GF-D8 (cell line): ENCODE measurements around the gene TRPM3.
"Not testable (repeated sequence)": the region's sequence is repeated elsewhere in the genome, so short reads cannot be mapped to it uniquely, and the experiment has no call there.

ENCODE experiments used
- DNase-seq: peaks from one replicate; lab custom pipeline; 2025; lab: John Stamatoyannopoulos, UW

TRPM3 gene

DNA sequence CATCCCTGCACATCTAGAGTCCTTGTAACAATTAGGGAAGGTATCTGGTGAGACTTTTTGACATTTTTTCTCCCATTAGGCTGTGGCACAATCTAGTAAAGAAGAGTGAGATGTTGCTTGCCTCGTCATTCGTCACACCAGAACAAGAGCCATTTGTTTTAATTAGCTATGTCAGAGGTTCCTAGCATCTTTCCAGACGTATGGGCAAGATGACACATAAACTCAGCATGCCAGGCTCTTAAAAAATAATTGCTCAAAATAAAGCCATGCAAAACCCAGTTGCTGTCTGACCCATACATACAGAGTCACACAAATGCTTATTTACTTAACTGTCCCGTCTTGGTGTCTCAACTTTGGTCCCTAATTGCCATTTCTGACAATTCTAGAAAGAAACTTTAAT, 125.9 kb downstream of the TRPM3 start:
- no peak for DNase-seq

DNA sequence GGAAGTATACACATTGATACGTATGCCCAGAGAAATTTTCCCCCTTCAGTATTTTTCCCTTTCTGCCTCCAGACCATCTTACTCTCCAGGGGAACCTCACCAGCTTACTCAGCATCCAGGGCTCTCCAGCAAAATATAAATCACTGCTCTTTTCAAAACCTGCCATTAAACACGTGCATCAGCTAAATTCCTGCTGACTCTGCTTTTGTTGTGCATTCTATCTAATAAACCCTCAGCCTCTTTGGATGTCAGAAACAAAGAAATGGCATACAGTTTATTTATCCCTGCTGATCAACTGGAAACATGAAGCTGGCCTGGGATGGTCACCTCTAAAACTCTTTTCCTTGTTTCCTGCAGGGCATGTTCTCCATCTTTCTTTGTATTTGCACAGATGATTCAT, 126.8 kb downstream of the TRPM3 start:
- no peak for DNase-seq

DNA sequence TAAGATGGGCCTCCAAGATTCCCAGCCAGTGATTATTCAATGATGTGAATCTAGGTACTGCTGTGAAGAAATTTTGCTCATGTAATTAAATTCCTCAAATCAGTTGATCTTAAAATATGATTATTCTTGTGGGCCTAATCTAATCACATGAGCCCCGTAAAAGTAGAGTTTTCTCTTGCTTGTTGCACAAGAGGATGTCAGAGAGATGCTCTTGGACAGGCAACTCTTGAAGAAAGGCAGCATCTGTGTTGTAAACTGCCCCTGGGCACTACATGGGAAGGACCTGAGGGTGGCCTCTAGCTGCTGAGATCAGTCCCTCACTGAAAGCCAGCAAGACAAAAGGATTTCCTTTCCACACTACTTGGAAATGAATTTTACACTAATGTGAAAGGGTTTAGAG, 132.9 kb downstream of the TRPM3 start:
- DNase-seq: no peak

DNA sequence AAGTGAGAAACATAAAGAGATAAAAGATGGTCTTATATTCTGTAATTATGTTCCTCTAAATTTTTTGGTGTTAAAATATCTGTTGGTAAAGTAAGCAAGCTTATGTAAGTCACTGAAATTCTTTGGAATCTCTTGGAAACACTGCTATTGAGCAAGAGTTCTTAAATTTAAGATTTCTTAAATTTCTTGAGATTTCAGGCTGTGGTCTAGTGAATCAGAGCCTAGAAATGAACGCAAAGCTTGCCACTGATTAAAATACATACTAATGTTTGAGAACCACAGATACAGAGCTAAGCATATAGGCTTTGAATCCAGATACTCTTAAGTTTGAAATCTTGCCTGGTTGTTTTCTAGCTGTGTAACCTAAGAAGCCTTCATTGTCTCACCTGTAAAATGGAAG, 133.4 kb downstream of the TRPM3 start:
- DNase-seq: no peak

DNA sequence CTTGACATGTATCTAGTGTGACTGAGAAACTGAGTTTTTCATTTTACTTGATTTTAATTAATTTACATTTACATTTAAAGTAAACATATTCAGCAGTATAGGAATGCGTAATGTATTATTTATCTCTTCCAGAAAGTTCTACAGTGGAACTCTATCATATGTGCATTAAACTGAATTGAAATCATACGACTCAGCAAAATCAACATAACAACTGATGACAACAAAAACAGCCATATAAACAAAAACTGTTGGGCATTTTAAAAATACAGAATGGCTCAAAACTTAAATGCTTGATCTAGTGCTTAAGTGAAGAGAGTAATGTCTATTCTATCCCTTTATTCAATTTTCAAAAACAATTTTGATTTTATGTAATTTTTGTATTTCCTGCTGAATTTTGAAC, 134.4 kb downstream of the TRPM3 start:
- DNase-seq: no peak

DNA sequence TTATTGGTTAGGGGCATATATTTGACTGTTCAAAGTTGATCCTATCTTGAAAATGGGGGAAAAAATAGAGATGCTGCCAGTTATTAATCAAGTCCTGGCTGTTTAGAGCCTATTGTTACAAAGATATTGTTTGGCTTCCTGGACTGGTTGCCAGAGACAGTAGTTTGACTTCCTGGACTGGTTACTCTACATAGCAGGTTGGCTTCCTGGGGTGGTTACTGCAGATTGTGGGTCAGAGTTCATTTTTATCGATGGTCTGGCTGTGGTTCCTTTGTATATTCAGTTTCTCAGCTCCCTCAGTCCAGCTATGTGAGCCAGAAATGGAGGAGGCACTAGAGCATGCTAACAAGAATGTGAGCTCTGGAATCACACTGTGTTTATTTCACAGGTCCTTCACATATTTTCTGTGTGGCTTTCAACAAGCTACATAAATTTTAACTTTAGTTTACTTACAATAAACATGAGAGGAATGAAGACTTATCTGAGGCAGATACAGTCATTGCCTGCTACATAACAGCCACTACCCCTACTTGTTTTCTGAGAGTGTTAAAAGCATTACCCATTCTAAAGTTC, 137.6 kb downstream of the TRPM3 start:
- no peak for DNase-seq

DNA sequence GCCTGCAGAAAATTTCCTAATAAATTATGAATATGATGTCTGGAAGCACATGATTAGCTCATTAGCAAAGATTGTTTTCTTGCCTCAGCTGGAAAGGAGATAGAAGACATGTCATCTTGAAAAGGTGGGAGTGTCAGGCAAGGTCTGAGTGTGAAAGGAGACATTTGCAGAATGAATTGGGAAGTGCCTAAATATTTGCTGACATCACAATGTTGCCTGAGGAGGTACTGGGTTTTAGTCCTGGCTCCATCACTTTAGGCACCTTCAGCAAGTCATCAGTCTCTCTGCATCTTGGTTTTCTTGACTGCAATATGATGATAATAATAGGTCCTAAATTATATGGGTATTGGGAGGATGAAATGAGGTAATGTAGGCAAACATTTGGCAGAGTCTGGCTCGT, 140.1 kb downstream of the TRPM3 start:
- DNase-seq: no peak

DNA sequence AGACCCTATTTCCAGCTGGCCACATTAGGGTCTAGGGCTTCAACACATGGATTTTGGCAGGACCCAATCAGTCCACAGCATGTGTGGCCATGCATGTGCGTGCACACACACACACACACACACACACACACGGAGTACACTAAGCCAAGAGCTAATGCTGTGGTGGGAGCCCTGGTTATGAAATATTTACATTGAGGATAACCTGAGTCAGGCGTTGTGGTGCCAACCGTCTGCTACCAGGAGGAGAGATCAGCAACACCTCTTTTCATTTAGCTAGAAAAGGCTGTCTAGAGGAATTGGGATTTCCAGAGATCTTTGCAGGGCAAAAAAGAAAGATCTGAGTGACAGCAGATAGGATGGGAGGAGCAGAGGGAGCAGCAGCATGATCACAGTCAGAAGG, 141.5 kb downstream of the TRPM3 start:
- DNase-seq: no peak

DNA sequence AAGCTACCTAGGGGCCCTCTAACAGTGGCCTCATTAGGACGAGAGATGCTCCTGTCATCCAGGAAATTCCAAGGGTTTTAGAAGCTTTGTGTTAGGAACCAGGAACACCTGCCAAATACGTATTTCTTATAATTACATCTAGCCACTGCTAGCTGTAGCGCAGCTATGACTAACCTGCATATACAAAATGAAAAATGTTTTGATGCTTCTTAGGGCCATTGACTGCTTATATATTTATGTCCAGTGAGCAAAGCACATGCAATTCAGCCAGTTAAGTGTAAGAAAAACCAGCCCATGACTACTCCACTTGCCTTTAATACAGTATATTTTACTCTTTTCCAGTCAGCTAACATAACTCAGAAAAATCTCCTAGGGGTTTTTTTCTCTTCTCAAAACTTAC, 143.3 kb downstream of the TRPM3 start:
- DNase-seq: no peak

DNA sequence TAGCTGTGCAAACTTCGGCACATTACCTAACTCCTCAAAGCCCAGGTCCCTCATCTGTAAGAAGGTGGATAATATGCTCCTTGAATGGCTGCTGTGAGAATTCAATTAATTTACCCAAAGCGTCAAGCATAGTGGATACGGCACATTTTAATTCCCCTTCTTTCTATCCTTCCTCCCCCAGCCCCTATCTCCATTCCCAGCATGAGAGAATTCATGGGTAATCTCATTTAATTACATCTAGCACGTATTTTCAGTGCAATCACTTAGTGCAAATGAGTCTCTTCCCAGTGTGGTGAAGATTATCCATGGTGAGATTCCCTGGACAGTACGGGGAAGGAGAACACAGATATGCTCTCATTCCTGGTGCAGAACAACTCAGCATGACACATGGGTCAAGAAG, 145.6 kb downstream of the TRPM3 start:
- no peak for DNase-seq

DNA sequence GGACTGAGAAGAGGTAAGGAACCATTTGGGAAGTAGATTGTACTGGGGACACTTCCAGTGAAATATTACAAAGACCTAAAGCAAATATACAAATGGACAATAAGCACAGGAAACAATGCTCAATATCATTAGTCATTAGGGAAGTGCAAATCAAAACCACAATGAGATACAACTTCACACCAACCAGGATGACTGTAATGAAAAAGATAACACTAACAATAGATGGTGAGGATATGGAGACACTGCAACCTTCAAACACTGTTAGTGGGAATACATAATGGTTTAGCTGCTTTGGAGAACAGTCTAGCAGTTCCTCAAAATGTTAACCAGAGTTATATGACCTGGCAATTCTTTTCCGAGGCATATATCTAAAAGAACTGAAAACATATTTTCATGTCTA, 149.7 kb downstream of the TRPM3 start:
- DNase-seq: no peak

DNA sequence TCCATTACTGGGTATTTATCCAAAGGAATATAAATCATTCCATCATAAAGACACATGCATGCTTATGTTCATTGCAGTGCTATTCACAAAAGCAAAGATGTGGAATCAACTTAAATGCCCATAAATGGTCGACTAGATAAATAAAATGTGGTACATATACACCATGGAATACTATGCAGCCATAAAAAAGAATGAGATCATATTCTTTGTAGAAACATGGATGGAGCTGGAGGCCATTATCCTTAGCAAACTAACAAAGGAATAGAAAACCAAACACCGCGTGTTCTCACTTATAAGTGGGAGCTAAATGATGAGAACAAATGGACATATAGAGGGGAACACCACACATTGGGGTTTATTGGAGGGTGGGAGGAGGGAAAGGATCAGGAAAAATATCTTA, 155.0 kb downstream of the TRPM3 start:
- DNase-seq: not testable (repeated sequence)

DNA sequence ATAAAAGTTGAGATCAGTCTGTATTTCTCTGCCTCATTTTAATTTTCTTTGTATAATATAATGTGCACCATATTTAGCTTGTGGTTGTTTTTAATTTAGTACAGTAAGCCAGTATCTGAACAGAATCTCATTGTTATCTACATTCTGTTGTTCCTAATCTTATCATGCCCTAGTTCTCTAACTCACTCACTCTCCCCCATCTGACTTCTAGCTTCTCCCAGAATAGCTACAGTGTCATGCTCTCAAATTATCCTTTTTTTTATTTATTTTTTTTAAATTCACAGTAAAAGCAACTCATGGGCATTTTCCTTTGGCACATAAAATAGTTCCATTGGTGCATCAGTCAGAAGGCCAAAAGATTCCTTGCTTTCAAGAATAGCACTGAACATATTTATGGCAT, 156.6 kb downstream of the TRPM3 start:
- no peak for DNase-seq

DNA sequence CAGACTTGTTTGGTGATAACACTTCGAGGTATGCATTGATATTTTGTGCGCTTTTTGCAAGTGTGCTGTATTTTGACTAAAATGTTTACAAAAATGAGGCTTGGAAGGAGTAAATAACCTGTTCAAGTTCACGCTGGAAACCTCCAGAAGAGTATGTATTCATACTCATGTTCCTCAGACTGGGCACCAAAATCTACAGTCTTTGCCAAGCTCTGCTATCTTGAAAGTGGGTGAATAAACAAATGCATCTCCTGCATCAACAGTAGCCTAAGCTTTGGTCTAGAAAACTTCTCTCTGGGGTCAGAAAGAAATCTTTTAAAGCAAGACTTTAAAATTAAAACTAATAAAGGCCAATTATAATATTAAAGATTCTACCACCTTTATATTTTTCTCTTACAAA, 157.9 kb downstream of the TRPM3 start:
- DNase-seq: no peak

DNA sequence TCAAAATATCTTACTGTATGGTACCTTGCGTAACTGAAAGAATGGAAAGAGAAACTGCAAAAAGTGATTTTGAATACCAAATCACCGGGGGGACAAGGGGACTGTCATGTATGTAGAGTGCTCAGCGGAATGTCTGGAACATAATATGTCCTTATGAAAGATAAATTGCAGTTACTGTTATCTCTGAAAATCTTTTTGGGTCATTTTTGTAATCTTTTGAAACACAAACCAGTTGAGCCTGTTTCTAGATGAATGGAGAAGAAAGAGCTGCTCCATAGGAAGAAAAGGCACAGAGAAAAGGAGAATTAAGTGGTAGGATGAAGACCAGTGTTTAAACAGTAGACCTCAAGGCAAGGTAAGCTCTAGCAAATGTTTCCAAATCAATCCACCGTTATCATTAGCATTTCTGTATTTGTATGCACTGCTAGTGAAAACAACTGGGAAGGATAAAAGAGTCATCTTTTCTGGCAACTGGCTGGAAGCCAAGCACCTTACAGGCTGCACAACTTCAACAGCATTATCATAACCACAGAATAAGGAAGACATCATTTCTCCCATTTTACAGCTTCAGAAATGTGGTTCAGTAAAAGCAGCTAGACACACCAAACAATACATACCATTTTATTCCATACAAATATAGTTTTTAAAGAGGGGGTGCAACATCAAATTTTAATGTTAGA, 158.5 kb downstream of the TRPM3 start:
- DNase-seq: no peak

DNA sequence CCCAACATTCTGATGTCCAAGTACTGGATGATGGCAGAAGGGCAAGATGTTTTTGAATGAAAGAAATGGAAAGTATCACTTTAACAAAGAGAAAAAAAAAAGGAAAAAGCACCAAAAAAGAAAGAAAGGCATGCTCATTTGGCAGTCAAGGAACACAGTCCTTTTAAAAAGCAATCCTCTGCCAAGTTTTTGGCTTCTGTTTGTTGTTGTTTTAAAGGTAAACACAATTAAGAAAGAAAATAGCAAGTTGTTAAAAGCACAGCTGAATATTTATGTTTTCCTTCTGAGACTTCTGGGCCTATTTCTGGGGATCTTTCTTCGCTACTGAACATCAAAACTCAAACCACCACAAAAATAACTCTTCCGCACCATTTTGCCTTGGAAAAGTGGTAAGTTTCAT, 162.1 kb downstream of the TRPM3 start:
- no peak for DNase-seq

DNA sequence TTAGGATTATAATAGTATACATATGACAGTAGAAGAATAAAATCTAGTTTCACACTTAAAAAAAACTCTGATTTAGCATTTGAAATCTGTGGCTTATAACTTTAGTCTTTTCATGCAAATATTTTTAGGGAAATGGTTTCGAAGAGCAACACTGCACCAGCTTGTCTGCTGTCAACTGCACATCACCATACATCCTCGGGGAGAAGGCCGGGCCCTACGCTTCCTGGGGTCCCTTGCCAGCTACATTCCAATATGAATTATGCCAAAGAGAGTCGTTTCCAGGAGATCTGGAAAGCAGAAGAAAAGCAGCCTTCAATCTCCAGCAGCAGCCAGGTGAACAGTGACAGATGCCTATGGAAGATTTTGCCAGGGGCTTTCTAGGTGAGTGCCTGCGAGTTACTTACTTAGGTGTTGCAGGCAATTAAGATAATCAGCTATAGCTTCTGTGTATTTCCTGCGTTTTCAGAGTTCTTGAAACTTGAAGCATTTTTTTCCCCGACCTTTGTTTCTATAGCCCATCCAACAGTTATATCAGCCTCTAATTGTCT, 166.8 kb downstream of the TRPM3 start:
- DNase-seq: no peak

DNA sequence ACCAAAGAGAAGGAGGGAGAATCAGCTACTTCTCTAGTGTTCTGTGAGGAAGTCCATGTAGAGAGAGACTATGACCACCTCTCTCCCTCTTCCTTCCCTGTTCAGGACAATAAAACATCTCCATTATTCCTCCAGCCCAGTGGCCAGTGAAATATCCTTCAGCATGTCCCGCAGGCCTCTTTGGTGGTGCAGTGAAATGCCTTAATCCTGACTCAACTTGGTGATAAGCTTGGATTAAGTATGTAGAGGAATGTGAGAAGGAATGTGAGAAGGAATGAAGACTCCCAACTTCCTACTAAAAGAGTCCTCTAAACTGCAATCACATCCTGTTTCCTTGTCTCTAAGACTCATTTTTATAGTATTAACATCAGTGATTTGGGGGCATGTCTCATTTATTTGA, 167.3 kb downstream of the TRPM3 start:
- DNase-seq: no peak

DNA sequence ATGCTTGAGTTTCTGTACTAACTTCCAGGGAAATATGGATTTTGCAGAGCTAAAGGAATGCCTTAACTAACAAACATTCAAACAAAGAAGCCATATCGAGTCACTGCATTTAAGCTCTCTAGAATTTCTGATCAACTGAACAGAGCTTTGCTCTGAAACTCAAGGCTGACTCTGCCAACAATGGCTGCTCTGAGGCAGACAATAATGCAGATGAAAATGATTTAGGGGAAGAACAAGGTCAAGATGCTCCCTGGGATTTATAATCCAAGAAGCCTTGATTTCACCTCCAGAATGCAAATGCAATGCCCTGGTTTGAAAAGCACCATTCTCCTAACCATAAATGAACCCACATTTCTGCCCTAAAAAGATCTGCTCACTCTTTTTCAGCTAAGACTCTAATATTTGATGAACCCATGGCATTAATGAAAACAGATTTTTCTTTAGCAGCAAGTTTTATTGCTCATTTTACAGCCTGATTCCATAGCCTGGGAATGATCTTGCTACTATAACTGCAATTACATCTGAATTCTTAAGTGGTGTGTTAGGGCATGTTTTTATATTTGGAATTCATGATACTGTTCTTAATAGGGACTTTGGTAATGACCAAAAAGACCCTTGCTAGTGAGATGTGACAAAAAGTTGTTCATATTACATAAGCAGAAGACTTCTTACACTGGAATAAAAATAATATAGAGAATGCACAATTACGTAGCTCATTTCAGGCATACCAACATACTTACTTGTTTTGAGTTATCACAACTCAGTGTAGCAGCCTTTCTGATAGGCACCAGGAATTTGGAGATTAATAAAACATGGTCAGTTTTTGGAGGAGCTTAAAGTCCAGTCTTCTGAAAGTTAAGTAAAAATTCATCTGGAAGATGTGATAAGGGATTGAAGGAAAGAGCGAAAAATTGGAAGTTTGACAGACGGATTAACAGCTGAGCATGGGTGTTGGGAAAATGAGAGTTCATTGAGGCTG, 169.4 kb downstream of the TRPM3 start:
- DNase-seq: no peak

DNA sequence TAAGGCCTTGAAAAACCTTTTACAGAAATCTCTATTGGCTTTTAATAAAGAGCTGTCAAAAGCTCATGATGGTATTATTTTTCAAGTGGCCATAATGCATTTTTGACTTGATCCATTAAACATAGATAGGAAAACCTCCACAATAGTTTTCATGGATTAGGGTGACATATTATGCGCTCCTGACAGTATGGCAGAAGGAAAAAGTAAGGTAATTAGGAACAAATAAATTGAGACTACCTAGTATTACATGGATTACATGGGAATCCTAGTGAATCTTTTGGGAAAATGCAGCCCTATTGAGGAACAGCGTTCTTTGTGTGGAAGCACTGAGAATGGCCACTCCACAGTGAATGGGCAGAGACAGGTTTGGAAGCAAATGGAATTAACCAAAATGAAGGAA, 171.2 kb downstream of the TRPM3 start:
- DNase-seq: no peak

DNA sequence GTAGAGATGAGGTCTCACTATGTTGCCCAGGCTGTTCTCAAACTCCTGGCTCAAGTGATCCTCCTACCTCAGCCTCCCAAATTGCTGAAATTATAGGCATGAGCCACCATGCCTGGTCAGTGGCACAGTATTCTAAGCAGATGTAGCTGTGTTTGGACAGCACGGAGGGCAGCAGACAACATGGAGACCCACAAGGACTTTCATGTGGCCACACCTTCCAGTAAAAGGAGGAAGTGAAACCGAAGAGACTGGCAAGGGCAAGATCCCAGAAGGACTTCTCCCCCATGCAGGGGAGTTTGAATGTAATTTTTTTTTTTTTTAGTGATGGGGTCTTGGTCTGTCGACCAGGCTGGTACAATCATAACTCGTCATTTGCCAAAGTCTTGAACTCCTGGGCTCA, 172.2 kb downstream of the TRPM3 start:
- DNase-seq: no peak

DNA sequence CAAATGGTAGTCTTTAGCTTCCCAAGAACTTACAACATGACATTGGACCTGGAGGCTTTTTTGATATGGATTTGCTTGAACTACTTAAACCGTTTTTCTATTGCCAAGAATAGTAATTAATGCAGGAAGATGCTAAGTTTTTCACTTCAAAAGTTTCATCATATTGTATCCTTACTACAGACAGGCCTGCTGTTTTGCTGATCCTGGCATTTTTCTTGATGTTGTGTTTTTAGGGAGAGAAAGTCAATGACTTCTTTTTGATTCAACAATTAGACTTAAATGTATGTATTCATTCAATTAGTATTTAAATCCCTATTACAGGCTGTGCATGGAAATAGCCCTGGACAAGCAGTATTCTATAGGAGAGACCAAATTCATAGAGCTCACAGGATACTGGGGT, 172.7 kb downstream of the TRPM3 start:
- no peak for DNase-seq

DNA sequence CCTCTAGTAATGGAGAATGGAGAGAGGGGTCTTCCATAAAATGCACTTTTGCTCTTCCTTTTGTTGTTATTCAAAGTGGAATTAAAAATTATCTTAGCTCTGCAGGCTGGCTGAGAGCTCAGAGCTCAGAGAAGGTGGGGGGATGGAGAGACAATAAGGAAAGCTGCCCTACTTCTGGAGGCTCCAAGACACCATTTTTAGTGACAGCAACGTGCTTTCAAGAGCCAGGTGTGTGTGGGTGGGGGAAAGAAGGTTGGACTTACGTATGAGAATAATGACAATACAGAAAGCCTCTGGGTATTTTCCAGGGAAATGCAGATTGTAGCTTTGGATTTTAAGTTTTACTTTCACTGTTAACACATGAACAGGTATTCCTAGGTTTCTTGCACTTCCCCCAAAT, 173.9 kb downstream of the TRPM3 start:
- no peak for DNase-seq
